Gastroesophageal sphincter (tissue), 4 donors: Measurements from ENCODE around the gene CLSTN3. TPM values are rescaled to one million over a fixed set of nuclear protein-coding genes. Genes with fewer than 3 reads are reported as not detected.

Source experiments
- ATAC-seq: fragments of 150-250 bp; one replicate; pipeline ENCODE4 v1.9.1; 2016; ENCODE audit warnings: mild to moderate bottlenecking, moderate library complexity
- H3K27ac ChIP-seq, 4 donors: fragments of 200-600 bp; sonication (generic) in 3 of 4; 1 replicate in 3 of 4; 2 replicates in 1 of 4; pipeline ENCODE4 v1.5.1; 2016 to 2019
- H3K27me3 ChIP-seq: fragments of 200-600 bp; sonication (generic); one replicate; pipeline ENCODE4 v1.5.1; 2019
- H3K36me3 ChIP-seq, 2 donors: fragments of 200-600 bp; sonication (generic); one replicate each; pipeline ENCODE4 v1.5.1; 2019; ENCODE audit warnings: control low read depth in 1 of 2
- H3K4me1 ChIP-seq, 3 donors: fragments of 200-600 bp; sonication (generic); 1 replicate in 2 of 3; 2 replicates in 1 of 3; pipeline ENCODE4 v1.5.1; 2016 to 2019; ENCODE audit warnings: control low read depth in 2 of 3
- H3K4me3 ChIP-seq, 2 donors: fragments of 200-600 bp; sonication (generic); one replicate each; pipeline ENCODE4 v1.5.1; 2019; ENCODE audit warnings: mild to moderate bottlenecking in 1 of 2, moderate library complexity in 1 of 2
- H3K9me3 ChIP-seq, 3 donors: fragments of 200-600 bp; sonication (generic); one replicate each; pipeline ENCODE4 v1.5.1; 2017 to 2019; ENCODE audit warnings: control low read depth in 2 of 3
- EP300 ChIP-seq: sonication (generic); formaldehyde crosslinking; IDR thresholded peaks from one replicate; pipeline ENCODE4 v1.6.1; 2017; ENCODE audit warnings: antibody characterized with exemption, mild to moderate bottlenecking
- POLR2A ChIP-seq, 2 donors: fragments of 450-650 bp; IDR thresholded peaks; one replicate each; pipeline ENCODE4 v1.6.1; 2017; ENCODE audit warnings: antibody characterized with exemption in 2 of 2, mild to moderate bottlenecking in 2 of 2, moderate library complexity in 1 of 2
- POLR2AphosphoS5 ChIP-seq: sonication (generic); formaldehyde crosslinking; IDR thresholded peaks from one replicate; pipeline ENCODE4 v1.6.1; 2017; ENCODE audit warnings: antibody characterized with exemption
- WGBS, 2 donors: methylation state at CpG; one replicate each; pipeline ENCODE4 v1.1.5; 2018; ENCODE audit warnings: low coverage in 1 of 2; 5-methylcytosine and 5-hydroxymethylcytosine counted together
- total RNA-seq, 4 donors: library from RNA; depleted of rRNA; stranded (reverse); fragments of >200 nt; gene quantifications; one replicate each; pipeline ENCODE4 v1.1.0, GENCODE V29; 2016
- TF ChIP-seq, protein P1 (sequence below), 4 experiments: fragments of 200-600 bp in 2 of 4; fragments of 450-650 bp in 2 of 4; sonication (generic) in 1 of 4; IDR thresholded peaks; one replicate each; pipeline ENCODE4 v1.5.1; 2017 to 2019; ENCODE audit warnings: antibody characterized with exemption in 4 of 4, mild to moderate bottlenecking in 2 of 4, moderate library complexity in 2 of 4

The CLSTN3 gene
- total RNA-seq, 4 donors from 2014 or later, result 13.9 to 34.3 (median 17.4) TPM

DNA sequence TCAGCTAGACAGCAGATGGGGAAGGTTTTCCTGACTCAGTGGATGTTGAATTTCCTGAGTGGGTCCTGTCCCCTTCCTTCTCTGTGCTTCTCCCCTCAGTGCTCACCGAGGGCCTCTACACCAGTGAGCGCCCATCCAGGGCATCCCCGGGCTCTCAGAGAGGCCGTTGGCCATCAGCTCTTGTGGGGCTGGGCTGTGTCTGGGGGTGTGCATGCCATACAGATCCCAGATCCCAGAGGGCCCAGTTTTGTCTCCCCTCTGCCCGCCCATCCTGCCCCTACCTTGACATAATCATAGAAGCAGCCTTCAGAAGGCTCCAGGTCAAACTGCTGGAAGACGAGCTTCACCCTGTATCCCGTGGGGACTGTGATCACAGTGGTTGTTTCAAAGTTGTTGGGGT is 39.0 kb upstream of the CLSTN3 start:
- Histone ChIP-seq H3K27ac (peak overlapping the region; percentile 81 to 91 (median 85)), H3K9me3 (no peaks in the 10 kb centered on the region), H3K4me3 (peak overlapping the region; percentile 59 to 63), H3K27me3 (no peaks in the 10 kb centered on the region), H3K4me1 (peaks cover 3 to 57% (median 19%) of the 10 kb centered on the region in 3 donors), H3K36me3 (peaks cover 0 to 40% of the 10 kb centered on the region in 2 donors)
- TF ChIP-seq POLR2A (IDR thresholded peaks at IDR 0.05) (no peak), POLR2AphosphoS5 (no peak), EP300 (no peak)
- TF ChIP-seq, protein P1, sequence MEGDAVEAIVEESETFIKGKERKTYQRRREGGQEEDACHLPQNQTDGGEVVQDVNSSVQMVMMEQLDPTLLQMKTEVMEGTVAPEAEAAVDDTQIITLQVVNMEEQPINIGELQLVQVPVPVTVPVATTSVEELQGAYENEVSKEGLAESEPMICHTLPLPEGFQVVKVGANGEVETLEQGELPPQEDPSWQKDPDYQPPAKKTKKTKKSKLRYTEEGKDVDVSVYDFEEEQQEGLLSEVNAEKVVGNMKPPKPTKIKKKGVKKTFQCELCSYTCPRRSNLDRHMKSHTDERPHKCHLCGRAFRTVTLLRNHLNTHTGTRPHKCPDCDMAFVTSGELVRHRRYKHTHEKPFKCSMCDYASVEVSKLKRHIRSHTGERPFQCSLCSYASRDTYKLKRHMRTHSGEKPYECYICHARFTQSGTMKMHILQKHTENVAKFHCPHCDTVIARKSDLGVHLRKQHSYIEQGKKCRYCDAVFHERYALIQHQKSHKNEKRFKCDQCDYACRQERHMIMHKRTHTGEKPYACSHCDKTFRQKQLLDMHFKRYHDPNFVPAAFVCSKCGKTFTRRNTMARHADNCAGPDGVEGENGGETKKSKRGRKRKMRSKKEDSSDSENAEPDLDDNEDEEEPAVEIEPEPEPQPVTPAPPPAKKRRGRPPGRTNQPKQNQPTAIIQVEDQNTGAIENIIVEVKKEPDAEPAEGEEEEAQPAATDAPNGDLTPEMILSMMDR (IDR thresholded peaks at IDR 0.05), result no peak
- ATAC-seq, result no peak
- WGBS, 2 donors, result no CpG with 5 or more reads among the region's 7 CpGs

DNA sequence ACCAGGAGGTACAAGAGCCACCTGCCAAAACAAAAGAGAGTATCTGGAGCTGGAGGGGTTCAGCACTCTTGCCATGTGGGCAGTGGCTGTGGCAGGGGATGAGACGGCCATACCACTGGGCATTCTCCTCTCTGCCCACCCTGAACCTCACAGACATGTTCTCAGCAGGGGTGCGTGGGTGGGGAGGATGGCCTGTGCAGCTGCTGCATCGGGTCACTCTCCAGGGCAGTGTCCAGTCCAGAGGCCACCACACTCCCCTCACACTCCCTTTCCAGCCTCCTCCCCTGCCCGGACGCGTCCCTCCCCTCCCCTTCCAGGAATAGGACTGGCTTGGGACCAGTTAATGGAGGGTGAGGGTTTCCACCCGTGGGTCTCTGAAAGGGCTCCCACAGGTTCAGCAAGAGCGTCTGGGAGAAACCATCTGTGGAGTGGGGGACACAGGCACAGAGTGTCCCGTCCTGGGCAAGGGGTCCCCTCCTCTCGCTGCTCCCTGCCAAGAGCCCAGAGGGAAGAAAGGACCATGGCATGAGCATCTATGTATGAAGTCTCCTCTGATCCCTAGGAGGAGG is 38.4 kb upstream of the CLSTN3 start:
- Histone ChIP-seq H3K36me3 (peaks cover 0 to 38% of the 10 kb centered on the region in 2 donors), H3K9me3 (no peaks in the 10 kb centered on the region), H3K27me3 (no peaks in the 10 kb centered on the region), H3K4me1 (peaks cover 3 to 57% (median 19%) of the 10 kb centered on the region in 3 donors), H3K27ac (peak overlapping the region; percentile 81 to 91 (median 85)), H3K4me3 (peak overlapping the region; percentile 59 to 63)
- 17 to 26% methylated on average over 1 to 4 of the region's 10 CpGs for WGBS, 2 donors
- ATAC-seq, result peak; percentile 61
- TF ChIP-seq POLR2A (IDR thresholded peaks at IDR 0.05) (no peak), POLR2AphosphoS5 (peak; percentile 83)

DNA sequence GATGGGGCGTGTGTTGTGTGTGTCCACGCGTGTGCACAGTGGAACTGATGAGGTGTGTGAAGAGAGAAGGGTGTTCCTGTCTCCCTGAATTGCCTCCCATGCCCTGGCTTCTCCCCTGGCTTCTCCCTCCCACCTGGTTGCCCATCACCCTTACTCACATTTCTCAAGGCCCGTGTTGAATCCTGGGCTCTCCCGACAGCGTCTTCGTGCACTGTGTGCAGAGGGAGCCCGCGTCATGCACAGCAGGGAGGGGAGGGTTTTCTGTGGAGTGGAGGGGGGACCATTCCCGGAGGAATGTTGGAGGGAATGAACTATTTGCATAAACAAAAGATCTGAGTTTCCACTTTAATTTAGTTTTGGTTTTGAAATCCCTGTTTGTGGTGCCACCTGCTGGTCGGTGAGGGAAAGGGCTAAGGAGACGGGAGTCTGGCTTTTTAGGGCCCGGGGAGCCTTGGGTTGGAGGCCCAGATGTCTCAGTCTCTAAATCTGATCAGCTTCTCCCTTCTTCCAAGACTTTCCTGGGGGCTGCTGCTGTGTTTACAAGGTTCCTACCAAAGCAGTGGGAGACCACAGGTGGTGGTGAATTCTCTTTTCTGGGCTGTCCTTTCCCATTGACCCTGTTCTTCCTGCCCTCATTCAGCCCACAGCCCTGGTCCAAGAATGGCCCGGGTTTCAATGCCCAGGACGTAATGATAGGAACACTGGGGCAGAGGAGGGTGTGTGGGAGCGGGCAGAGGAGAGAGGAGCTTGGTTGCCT is 37.8 kb upstream of the CLSTN3 start, which contains the start of gene C1R:
TSS of gene C1R (minus strand) at position 217 of the 757 bp plus-strand sequence. CDS start at position 160, 57 bp downstream.
- no peaks in the 10 kb centered on the region for H3K9me3 ChIP-seq
- WGBS, 2 donors, result 0 to 23% methylated on average over 1 to 8 of the region's 16 CpGs
- peaks cover 0 to 37% of the 10 kb centered on the region in 2 donors for H3K36me3 ChIP-seq
- TF ChIP-seq POLR2A (IDR thresholded peaks at IDR 0.05) (peak; percentile 53 to 64), POLR2AphosphoS5 (peak; percentile 96), EP300 (no peak)
- TF ChIP-seq, protein P1 (IDR thresholded peaks at IDR 0.05), result peak in 3 of 4 experiments; percentile 90 to 95 (median 95)
- ATAC-seq, result peak; percentile 92
- H3K27me3 ChIP-seq, result no peaks in the 10 kb centered on the region
- H3K4me1 ChIP-seq, result peaks cover 3 to 57% (median 19%) of the 10 kb centered on the region in 3 donors
- H3K4me3 ChIP-seq, result peak within 1 kb of the TSS; percentile 59 to 63
- peak within 1 kb of the TSS; percentile 81 to 91 (median 85) for H3K27ac ChIP-seq

DNA sequence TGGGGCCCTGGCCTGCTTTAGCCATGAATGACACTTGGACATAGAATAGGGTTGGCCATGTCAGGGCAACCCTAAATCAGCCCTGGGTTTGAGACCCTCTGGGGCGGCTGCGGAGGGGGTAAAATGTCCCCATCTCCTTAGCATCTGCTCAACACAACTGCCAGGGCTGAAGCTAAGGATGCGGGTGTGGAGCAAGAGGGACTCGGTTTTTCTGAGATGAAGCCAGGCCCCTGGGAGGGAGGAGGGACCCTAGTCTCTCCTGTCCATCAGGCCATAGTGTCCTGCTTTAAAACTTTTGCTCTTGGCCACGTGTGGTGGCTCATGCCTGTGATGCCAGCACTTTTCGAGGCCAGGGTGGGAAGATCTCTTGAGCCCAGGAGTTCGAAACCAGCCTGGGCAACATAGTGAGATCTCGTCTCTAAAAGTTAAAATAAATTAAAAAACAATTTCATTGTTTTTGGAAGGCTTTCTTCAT is 37.1 kb upstream of the CLSTN3 start:
- TF ChIP-seq, protein P1 (IDR thresholded peaks at IDR 0.05), result no peak
- TF ChIP-seq POLR2A (IDR thresholded peaks at IDR 0.05), result no peak
- TF ChIP-seq POLR2AphosphoS5, result peak; percentile 4
- no peak for TF ChIP-seq EP300
- WGBS, 2 donors, result 76 to 80% methylated on average over 2 to 8 of the region's 8 CpGs
- Histone ChIP-seq H3K9me3 (no peaks in the 10 kb centered on the region), H3K27me3 (no peaks in the 10 kb centered on the region), H3K27ac (peak overlapping the region; percentile 10 to 91 (median 84)), H3K4me1 (peaks cover 3 to 57% (median 19%) of the 10 kb centered on the region in 3 donors), H3K36me3 (peaks cover 0 to 37% of the 10 kb centered on the region in 2 donors), H3K4me3 (no peak overlapping the region)
- no peak for ATAC-seq

DNA sequence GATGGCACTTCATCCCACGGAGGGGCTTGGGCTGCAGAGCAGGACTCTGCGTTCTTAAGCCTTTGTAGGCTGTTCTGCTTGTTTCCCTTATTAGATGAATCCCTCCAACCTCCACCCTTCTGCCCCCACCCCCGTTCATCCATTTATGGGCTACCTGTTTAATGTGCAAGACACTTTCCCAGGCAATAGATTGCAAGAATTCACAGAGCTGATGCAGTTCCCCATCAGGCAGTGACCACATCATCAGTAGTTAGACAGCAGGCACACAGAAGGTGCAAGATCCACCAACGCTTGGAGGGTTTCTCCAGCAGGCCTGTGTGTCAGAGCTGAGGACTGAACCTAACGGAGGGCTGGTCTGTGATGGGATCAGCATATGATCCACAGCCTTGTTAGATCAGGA is 36.7 kb upstream of the CLSTN3 start:
- TF ChIP-seq POLR2AphosphoS5 (no peak), POLR2A (IDR thresholded peaks at IDR 0.05) (no peak), EP300 (no peak)
- TF ChIP-seq, protein P1 (IDR thresholded peaks at IDR 0.05), result no peak
- no peak for ATAC-seq
- H3K9me3 ChIP-seq, result no peaks in the 10 kb centered on the region
- peaks cover 0 to 37% of the 10 kb centered on the region in 2 donors for H3K36me3 ChIP-seq
- peak overlapping the region in 2 of 4 donors; percentile 29 to 81 for H3K27ac ChIP-seq
- H3K27me3 ChIP-seq, result no peaks in the 10 kb centered on the region
- no peak overlapping the region for H3K4me3 ChIP-seq
- peaks cover 3 to 57% (median 19%) of the 10 kb centered on the region in 3 donors for H3K4me1 ChIP-seq
- 60 to 62% methylated on average over 1 to 5 of the region's 5 CpGs for WGBS, 2 donors
